ENCODE results near the gene STX16. TPM values are rescaled to one million over a fixed set of nuclear protein-coding genes. Genes with fewer than 3 reads are reported as not detected.

The STX16 gene
- total RNA-seq, 3 donors from 2014 or later, result 42.2 to 70.4 (median 43.1) TPM

DNA sequence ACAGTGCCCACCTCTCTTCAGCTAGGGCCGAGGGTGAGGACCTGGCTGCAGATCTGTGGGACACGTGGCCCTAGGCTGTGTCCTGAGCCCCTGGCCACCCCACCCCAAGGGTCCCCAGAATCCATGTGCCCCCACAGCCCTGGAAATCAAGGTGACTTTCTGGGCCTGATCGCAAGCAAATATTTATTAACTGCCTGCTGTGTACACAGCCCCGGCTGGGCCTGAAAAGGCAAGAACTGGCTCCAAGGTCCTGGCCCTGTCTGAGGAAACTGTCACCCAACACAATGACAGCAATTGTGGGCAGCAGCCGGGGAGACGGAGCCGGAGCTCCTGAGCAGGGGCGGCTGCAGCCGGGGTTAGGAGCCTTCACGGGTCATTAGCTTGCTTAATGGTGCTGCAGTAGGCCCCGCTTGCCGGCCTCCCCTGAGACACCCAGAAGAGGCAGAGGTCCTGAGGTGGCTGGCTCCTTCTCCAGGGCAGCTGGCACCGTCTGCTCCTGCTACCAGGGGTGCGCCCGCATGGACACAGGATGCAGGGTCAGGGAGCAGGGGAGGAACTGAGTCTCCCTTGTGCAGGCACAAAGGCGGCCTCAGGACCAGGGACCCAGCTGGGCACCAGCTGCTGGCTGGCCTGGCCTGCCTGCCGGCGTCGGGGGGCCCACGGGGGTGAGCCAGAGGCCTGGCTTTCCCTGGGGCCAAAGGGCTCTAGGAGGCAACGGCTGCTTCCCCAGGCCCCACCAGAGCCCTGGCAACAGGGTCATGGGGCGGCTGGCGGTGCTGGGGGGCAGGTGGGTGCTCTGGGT is 65.6 kb downstream of the STX16 start:
- Histone ChIP-seq H3K9me3 (no peaks in the 10 kb centered on the region), H3K36me3 (ENCODE audit: low read depth) (no peaks in the 10 kb centered on the region), H3K4me3 (no peak overlapping the region), H3K4me1 (ENCODE audit: low read depth) (no peaks in the 10 kb centered on the region)
- intact Hi-C loops (cut with DNase I, micrococcal nuclease), result no loop called here
- peak in 2 of 3 donors; percentile 24 to 47 for DNase-seq
- no peak for ATAC-seq
- TF ChIP-seq, protein P1, sequence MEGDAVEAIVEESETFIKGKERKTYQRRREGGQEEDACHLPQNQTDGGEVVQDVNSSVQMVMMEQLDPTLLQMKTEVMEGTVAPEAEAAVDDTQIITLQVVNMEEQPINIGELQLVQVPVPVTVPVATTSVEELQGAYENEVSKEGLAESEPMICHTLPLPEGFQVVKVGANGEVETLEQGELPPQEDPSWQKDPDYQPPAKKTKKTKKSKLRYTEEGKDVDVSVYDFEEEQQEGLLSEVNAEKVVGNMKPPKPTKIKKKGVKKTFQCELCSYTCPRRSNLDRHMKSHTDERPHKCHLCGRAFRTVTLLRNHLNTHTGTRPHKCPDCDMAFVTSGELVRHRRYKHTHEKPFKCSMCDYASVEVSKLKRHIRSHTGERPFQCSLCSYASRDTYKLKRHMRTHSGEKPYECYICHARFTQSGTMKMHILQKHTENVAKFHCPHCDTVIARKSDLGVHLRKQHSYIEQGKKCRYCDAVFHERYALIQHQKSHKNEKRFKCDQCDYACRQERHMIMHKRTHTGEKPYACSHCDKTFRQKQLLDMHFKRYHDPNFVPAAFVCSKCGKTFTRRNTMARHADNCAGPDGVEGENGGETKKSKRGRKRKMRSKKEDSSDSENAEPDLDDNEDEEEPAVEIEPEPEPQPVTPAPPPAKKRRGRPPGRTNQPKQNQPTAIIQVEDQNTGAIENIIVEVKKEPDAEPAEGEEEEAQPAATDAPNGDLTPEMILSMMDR (IDR thresholded peaks at IDR 0.05), result no peak

DNA sequence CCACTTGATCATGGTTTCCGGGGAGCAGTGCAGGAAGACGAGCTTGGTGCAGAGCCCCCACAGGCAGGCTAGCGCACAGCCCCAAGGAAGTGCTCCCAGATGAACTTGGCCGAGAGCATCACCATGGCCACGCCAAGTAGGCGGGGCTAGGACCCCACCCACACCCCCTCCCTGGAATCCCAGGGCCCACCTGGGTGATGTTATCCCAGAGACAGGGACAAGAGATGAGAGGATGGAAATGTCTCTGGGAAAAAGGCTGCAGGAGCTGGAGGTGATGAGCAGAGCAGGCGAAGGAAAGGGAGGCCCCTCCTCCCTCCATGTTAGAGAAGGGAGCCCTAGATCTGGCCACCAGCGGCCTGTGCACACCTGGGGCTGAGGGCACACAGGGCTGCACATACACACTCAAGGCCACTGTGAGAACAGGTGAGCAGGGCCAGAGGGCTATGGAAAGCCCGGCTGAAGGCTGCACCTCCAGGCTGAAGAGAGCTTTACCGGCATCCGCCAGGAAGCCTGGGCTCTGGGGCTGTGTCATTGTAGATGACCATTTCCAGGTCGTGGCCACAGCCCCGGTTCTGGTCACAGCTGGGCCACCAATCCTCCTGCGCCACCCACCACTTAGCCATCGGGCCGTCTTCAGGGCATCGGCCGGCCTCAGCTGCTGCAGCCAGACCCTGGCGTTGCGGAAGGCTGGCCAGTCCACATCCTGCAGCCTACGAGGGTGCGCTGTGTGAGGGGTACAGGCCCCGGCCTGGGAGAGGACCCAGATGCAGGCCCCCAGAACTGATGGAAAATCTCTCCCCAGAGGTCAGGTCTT is 66.4 kb downstream of the STX16 start:
- TF ChIP-seq, protein P1 (IDR thresholded peaks at IDR 0.05), result no peak
- Histone ChIP-seq H3K9me3 (no peaks in the 10 kb centered on the region), H3K4me3 (no peak overlapping the region), H3K36me3 (ENCODE audit: low read depth) (no peaks in the 10 kb centered on the region), H3K4me1 (ENCODE audit: low read depth) (no peaks in the 10 kb centered on the region)
- ATAC-seq (no peak), DNase-seq (peak in 2 of 3 donors; percentile 20 to 43)
- intact Hi-C loops (cut with DNase I, micrococcal nuclease), result no loop called here

DNA sequence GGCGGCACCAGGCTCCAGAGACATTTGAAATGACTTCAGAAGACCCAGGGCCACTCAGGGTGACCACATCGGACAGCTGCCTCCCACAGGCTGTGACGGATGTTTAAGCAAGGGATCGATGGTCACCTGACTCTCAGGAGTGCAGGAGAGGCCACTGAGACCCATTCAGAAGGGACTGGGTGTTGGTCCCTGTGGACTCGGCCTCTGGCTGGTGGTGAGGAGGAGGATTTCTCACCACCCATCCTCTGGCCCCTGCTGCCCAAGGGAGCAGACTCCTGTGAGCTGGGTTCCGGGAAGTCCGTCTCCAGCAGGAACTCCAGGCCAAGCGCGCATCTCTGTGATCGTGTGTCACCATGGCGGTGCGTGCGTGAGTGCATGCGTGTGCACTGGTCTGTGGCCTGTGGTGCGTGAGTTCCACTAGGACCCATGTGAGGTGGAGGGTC is 67.1 kb downstream of the STX16 start:
- DNase-seq (peak in 2 of 3 donors; percentile 18 to 37), ATAC-seq (no peak)
- Histone ChIP-seq H3K4me1 (ENCODE audit: low read depth) (no peaks in the 10 kb centered on the region), H3K4me3 (no peak overlapping the region), H3K9me3 (no peaks in the 10 kb centered on the region), H3K36me3 (ENCODE audit: low read depth) (no peaks in the 10 kb centered on the region)
- intact Hi-C loops (cut with DNase I, micrococcal nuclease), result no loop called here
- TF ChIP-seq, protein P1 (IDR thresholded peaks at IDR 0.05), result no peak

DNA sequence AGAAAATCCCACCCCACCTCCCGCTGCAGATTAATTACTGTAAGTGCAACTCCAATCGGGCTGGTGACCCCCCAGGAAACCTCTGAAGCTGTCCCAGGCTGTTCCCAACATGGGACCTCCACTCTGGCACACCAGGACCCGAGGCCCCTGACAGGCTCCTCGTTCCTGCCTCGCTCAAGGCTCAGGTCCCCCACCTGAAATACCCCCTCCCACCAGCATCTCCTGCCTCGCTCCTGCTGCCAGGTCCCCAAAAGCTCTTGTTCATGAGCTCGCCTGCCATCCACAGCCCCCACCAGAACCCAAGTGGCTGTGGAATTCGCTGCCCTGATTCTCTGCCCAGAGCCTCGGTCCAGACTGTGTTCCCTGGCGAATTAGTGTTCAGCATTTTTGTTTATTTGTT is 67.6 kb downstream of the STX16 start:
- TF ChIP-seq, protein P1 (IDR thresholded peaks at IDR 0.05), result no peak
- Histone ChIP-seq H3K36me3 (ENCODE audit: low read depth) (no peaks in the 10 kb centered on the region), H3K4me3 (no peak overlapping the region), H3K9me3 (no peaks in the 10 kb centered on the region), H3K4me1 (ENCODE audit: low read depth) (no peaks in the 10 kb centered on the region)
- ATAC-seq (no peak), DNase-seq (no peak)
- intact Hi-C loops (cut with DNase I, micrococcal nuclease), result no loop called here

DNA sequence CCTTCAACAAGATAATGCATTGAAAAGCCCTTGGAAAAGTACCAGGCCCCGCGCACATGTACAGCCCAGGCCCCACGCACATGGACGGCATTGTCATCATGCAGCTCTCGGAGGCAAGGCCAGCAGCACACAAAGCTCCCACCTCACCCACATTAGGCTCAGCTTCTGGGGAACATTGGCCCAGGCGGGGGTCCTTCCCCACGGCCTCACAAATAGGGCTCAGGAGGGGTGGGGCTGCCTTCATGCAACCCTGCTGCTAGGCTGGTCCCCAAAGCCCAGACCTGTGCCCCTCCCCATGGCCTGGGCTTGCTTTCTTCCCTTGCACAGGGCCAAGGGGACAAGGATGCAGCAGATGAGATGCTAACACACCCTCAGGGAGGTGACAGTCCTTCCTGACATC is 68.2 kb downstream of the STX16 start:
- Histone ChIP-seq H3K36me3 (ENCODE audit: low read depth) (no peaks in the 10 kb centered on the region), H3K9me3 (no peaks in the 10 kb centered on the region), H3K4me1 (ENCODE audit: low read depth) (no peaks in the 10 kb centered on the region), H3K4me3 (no peak overlapping the region)
- peak in 1 of 3 donors; percentile 34 for DNase-seq
- intact Hi-C loops (cut with DNase I, micrococcal nuclease), result no loop called here
- TF ChIP-seq, protein P1 (IDR thresholded peaks at IDR 0.05), result no peak
- ATAC-seq, result no peak
